Omental fat pad (tissue), 4 donors: ENCODE results near the gene BIRC7. TPM values are rescaled to one million over a fixed set of nuclear protein-coding genes. Genes with fewer than 3 reads are reported as not detected.

ENCODE experiments used
- ATAC-seq: fragments of 150-250 bp; one replicate; pipeline ENCODE4 v1.9.1; 2016; ENCODE audit warnings: mild to moderate bottlenecking, moderate library complexity; ENCODE audit not compliant: low FRiP score
- DNase-seq: peaks from one replicate; pipeline ENCODE4 v3.0.0-alpha.2; 2019; ENCODE audit warnings: low spot score
- small RNA-seq: library from RNA; depleted of rRNA; stranded (forward); fragments of <200 nt; gene quantifications from one replicate; pipeline ENCODE3, GENCODE V24; 2016
- total RNA-seq, 4 donors: library from RNA; depleted of rRNA; stranded (reverse); fragments of >200 nt; gene quantifications; one replicate each; pipeline ENCODE4 v1.1.0, GENCODE V29; 2016
- TF ChIP-seq, protein P1 (sequence below), 3 donors: fragments of 450-650 bp; IDR thresholded peaks; one replicate each; pipeline ENCODE4 v1.5.1; 2016 to 2017; ENCODE audit warnings: antibody characterized with exemption in 3 of 3, mild to moderate bottlenecking in 3 of 3, moderate library complexity in 2 of 3

Gene BIRC7
- total RNA-seq, 4 donors from 2014 or later: 0.48 to 3.0 TPM; not detected in 2

DNA sequence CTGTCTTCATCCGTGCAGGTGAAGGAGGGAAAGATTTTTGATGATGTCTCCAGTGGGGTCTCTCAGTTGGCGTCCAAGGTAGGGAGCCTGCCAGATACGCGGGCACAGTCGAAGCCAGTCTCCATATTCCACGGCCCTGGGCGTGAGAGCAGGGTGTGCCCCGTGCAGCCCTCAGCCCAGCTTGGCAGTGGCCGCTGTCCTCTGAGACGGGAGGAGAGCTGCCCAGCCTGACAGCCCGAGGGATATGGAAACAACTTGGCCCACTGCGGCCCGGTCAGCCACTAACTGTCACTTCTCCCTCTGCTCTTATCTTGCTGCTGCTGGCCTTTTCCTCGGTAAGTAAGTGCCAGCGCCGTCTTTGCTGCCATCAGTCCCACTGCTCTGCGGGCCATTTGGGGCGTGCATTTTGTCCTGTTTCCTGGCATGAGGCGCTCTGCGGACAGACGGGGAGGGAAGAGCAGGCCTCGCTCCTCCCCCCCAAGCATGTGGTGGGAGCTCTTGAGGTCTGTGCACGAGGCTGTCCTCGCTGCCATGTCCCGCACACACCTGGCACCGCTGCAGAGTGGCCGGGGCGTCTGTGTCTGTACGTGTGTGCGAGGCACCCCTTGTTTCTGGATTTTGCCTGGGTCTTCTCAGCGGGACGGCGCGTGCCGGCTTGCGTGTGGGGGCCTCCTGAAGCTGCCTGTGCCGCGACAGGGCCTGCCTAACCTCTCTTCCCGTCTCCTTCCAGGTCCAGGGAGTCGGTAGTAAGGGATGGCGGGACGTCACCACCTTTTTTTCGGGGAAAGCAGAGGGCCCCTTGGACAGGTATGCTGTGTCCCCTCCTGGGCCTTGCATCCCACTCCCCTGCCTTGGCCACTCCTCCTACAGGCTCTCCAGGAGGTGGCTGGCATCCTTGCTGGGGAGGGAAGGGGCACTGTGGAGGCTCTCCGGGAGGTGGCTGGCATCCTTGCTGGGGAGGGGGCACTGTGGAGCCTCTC is 50.2 kb downstream of the BIRC7 start:
- ATAC-seq (no peak), DNase-seq (no peak)
- TF ChIP-seq, protein P1, sequence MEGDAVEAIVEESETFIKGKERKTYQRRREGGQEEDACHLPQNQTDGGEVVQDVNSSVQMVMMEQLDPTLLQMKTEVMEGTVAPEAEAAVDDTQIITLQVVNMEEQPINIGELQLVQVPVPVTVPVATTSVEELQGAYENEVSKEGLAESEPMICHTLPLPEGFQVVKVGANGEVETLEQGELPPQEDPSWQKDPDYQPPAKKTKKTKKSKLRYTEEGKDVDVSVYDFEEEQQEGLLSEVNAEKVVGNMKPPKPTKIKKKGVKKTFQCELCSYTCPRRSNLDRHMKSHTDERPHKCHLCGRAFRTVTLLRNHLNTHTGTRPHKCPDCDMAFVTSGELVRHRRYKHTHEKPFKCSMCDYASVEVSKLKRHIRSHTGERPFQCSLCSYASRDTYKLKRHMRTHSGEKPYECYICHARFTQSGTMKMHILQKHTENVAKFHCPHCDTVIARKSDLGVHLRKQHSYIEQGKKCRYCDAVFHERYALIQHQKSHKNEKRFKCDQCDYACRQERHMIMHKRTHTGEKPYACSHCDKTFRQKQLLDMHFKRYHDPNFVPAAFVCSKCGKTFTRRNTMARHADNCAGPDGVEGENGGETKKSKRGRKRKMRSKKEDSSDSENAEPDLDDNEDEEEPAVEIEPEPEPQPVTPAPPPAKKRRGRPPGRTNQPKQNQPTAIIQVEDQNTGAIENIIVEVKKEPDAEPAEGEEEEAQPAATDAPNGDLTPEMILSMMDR (IDR thresholded peaks at IDR 0.05): no peak

DNA sequence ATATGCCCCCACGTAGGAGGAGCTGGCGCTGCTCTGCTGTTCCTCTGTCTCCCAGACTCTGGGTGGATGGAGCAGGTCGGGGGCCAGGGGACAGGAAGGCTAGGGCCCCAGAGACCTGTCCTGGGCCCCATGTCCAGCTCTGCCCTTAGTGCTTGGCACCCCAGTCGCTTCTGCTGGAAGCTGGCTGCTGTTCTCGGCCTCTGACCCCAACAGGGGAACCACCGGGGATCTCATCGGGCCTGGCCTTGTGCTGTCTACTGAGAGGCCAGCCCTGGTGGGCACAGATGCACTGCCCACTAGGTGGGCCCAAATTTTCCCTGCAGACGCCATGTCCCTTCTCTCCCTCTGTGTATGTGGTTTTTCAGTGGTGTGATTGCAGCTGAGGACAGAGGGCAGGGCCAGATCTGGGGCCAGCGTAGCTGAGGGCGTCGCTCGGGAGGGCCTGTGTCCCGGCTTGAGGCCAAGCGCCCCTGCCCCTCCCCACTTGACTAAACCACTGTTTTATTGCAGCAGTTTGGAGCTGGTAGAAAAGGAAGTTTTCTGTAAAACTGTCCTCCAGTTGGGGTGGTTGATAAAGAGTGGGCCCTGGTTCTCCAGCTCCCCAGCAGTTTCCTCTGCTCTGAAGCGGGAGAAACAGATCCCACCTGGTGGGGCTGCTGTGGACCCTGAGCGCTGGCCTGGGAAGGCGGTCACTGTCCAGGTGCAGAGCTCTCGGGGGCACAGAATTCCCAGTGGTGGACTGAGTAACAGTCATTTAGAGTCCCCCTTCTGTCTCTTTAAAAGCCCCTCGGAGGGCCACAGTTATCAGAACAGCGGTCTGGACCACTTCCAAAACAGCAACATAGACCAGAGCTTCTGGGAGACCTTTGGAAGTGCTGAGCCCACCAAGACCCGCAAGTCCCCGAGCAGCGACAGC is 51.3 kb downstream of the BIRC7 start:
- TF ChIP-seq, protein P1 (IDR thresholded peaks at IDR 0.05): no peak
- ATAC-seq (no peak), DNase-seq (no peak)

DNA sequence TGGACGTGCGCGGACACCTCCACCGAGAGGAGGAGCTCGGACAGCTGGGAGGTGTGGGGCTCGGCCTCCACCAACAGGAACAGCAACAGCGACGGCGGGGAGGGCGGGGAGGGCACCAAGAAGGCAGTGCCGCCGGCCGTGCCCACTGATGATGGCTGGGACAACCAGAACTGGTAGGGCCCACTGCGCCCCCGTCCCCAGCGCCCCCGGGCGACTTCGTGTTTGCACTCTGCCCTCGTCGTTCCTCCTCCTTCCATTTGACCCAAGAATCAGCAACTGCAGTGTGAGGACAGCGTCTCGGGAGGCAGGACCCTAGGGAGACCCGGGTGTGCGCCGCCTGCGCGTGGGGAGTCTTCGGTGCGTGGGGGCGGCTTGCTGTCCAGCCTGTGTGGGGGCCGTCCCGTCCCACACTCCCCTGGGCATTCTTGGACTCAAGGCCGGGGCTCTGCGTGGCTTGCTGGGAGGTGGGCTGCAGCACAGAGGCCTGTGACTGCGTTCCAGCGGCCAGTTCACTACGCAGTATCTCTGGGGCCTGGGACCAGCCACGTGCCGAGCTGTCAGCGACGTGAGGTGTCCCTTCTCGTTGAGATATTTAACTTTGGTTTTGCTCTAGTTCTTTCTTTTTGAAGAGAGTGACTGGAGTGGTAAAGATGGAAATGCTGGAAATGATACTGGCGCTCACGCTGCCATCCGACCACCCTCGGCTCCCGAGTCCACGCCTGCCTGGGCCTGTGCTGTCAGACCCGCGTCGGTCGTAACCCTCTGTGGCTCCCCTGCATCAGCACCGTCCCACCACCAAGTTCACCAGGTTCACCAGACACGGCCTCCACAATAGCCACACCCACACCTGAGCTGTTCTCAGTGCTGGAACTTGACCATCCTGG is 52.2 kb downstream of the BIRC7 start:
- TF ChIP-seq, protein P1 (IDR thresholded peaks at IDR 0.05): no peak
- DNase-seq (no peak), ATAC-seq (no peak)

- DNase-seq (no peak), ATAC-seq (no peak)
Measured at GRCh38 chr20:63288581-63289251, 53.0 kb downstream of the BIRC7 start.

DNA sequence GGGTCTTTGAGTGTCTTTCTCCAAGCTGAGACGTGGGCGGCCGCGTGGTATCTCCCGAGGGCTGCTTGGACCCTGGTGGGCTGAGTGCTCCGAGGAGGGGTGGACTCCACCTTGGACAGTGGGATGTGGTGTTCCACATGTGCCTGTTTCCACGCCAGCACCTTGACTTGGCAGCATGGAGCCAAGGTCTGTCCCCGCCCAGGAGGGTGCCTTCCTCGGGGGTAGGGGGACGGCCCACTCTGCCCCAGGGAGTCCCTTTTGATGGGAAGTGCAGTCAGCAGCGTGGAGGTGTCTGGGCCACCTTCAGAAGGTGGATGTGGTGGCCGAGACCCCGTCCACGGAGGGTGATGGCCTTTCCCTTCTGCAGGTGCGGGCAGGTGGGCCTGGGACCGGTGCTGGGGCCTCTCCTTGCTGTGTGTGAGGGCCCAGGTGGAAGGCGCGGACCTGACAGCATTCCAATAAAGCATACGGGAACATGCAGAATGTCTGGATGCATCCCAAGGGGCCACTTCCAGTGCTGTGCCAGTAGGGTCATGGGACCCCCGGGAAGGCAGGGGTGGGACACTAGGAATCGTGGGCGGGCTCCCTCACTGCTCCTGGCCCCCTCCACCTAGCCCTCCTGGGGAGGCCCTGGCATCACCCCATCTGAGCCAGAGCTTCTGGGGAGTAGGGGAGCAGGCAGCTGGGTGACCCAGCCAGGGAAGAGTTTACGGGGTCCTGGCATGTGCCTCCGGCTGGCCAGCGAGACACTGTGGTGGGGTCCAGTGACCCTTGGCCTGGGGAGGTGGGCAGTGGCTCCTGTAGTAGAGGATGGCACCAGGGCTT is 53.8 kb downstream of the BIRC7 start:
- DNase-seq (no peak), ATAC-seq (no peak)
- TF ChIP-seq, protein P1 (IDR thresholded peaks at IDR 0.05): no peak

More at GRCh38 chr20:63288581-63289251, 53.0 kb downstream of the BIRC7 start:
- TF ChIP-seq, protein P1 (IDR thresholded peaks at IDR 0.05): no peak

Small RNA genes lying within 50 kb of the gene (small RNA-seq; reads per million reads assigned to genes)
- gene MIR3196 (not detected), gene MIR4326 (0.39 reads per million)

Other genes with a start within 250 kb of the BIRC7 start
- not detected for gene BHLHE23, start 228.9 kb upstream of the BIRC7 start, total RNA-seq
- gene YTHDF1, start 19.8 kb upstream of the BIRC7 start, total RNA-seq: 10 to 100 TPM; 21.2 to 49.6 (median 25.8) TPM
- gene NKAIN4, start 18.6 kb downstream of the BIRC7 start, total RNA-seq: not detected
- gene ARFGAP1, start 36.9 kb downstream of the BIRC7 start, total RNA-seq: 10 to 100 TPM; 29.2 to 59.7 (median 41.3) TPM
- not detected for gene COL20A1, start 57.3 kb downstream of the BIRC7 start, total RNA-seq
- gene CHRNA4, start 125.4 kb downstream of the BIRC7 start, total RNA-seq: not detected
- gene KCNQ2, start 236.8 kb downstream of the BIRC7 start, total RNA-seq: not detected